H9 (cell line): Measurements from ENCODE around the gene SLCO4A1. TPM values are rescaled to one million over a fixed set of nuclear protein-coding genes. Genes with fewer than 3 reads are reported as not detected.

Source experiments
- DNase-seq: peaks from one replicate; pipeline ENCODE4 v3.0.0-alpha.2; 2017
- H2AFZ ChIP-seq: one replicate; pipeline ENCODE4 v1.6.1; 2013; ENCODE audit warnings: mild to moderate bottlenecking, low read length, control low read depth, moderate library complexity
- H2AK5ac ChIP-seq: 2 replicates; pipeline ENCODE4 v1.6.1; 2013; ENCODE audit warnings: low read length, control low read depth, mixed read lengths; ENCODE audit not compliant: insufficient read length
- H2BK120ac ChIP-seq: one replicate; pipeline ENCODE4 v1.6.1; 2013; ENCODE audit warnings: low read depth, mild to moderate bottlenecking, low read length, control low read depth, inconsistent platforms; ENCODE audit not compliant: poor library complexity, severe bottlenecking
- H2BK12ac ChIP-seq: 2 replicates; pipeline ENCODE4 v1.6.1; 2013; ENCODE audit warnings: low read length, control low read depth, mixed read lengths, low read depth; ENCODE audit not compliant: insufficient read length
- H2BK15ac ChIP-seq: 2 replicates; pipeline ENCODE4 v1.6.1; 2013; ENCODE audit warnings: low read depth, low read length, control low read depth
- H2BK20ac ChIP-seq: one replicate; pipeline ENCODE4 v1.6.1; 2013; ENCODE audit warnings: low read depth, mild to moderate bottlenecking, low read length, control low read depth, inconsistent platforms; ENCODE audit not compliant: poor library complexity, severe bottlenecking
- H2BK5ac ChIP-seq: 2 replicates; pipeline ENCODE4 v1.6.1; 2013; ENCODE audit warnings: low read length, control low read depth, mixed read lengths; ENCODE audit not compliant: insufficient read length
- H3K14ac ChIP-seq: 2 replicates; pipeline ENCODE4 v1.6.1; 2013; ENCODE audit warnings: low read length, control low read depth; ENCODE audit not compliant: insufficient read depth
- H3K18ac ChIP-seq: 2 replicates; pipeline ENCODE4 v1.6.1; 2013; ENCODE audit warnings: low read depth, mild to moderate bottlenecking, mixed read lengths, low read length, control low read depth; ENCODE audit not compliant: insufficient read length
- H3K23ac ChIP-seq: 2 replicates; pipeline ENCODE4 v1.6.1; 2013; ENCODE audit warnings: low read length, control low read depth, mixed read lengths, low read depth; ENCODE audit not compliant: insufficient read length
- H3K23me2 ChIP-seq: 2 replicates; pipeline ENCODE4 v1.6.1; 2013; ENCODE audit warnings: low read depth, mild to moderate bottlenecking, mixed read lengths, low read length, control low read depth; ENCODE audit not compliant: insufficient read length, poor library complexity, severe bottlenecking
- H3K27ac ChIP-seq: 2 replicates; pipeline ENCODE4 v1.5.1; 2013; ENCODE audit warnings: low read length, control low read depth, mixed read lengths, low read depth; ENCODE audit not compliant: insufficient read length
- H3K27me3 ChIP-seq: 2 replicates; pipeline ENCODE4 v1.6.1; 2013; ENCODE audit warnings: low read length, control low read depth, inconsistent platforms; ENCODE audit not compliant: insufficient read depth
- H3K4ac ChIP-seq: 2 replicates; pipeline ENCODE4 v1.6.1; 2013; ENCODE audit warnings: low read depth, mild to moderate bottlenecking, control low read depth, inconsistent platforms, low read length, moderate library complexity
- H3K4me1 ChIP-seq: 2 replicates; pipeline ENCODE4 v1.6.1; 2013; ENCODE audit warnings: low read length, control low read depth, inconsistent platforms; ENCODE audit not compliant: insufficient read depth
- H3K4me2 ChIP-seq: 2 replicates; pipeline ENCODE4 v1.6.1; 2013; ENCODE audit warnings: low read length, control low read depth, mixed read lengths; ENCODE audit not compliant: insufficient read length, insufficient read depth
- H3K56ac ChIP-seq: 2 replicates; pipeline ENCODE4 v1.6.1; 2013; ENCODE audit warnings: low read depth, mild to moderate bottlenecking, mixed read lengths, low read length, control low read depth; ENCODE audit not compliant: insufficient read length
- H3K79me1 ChIP-seq: 2 replicates; pipeline ENCODE4 v1.6.1; 2013; ENCODE audit warnings: low read depth, mild to moderate bottlenecking, moderate library complexity, low read length, control low read depth, inconsistent platforms; ENCODE audit not compliant: insufficient read depth, poor library complexity, severe bottlenecking
- H3K79me2 ChIP-seq: 2 replicates; pipeline ENCODE4 v1.6.1; 2013; ENCODE audit warnings: low read length, control low read depth, inconsistent platforms; ENCODE audit not compliant: insufficient read depth
- H3K9ac ChIP-seq: 2 replicates; pipeline ENCODE4 v1.6.1; 2013; ENCODE audit warnings: low read length, control low read depth, mixed read lengths; ENCODE audit not compliant: insufficient read length; ENCODE audit errors: extremely low read depth
- H3K9me3 ChIP-seq: one replicate; pipeline ENCODE4 v1.6.1; 2013; ENCODE audit warnings: low read depth, low read length, inconsistent platforms; ENCODE audit not compliant: control insufficient read depth
- H3T11ph ChIP-seq: one replicate; pipeline ENCODE4 v1.6.1; 2013; ENCODE audit warnings: mild to moderate bottlenecking, low read length, control low read depth, inconsistent platforms
- H4K20me1 ChIP-seq: one replicate; pipeline ENCODE4 v1.6.1; 2013; ENCODE audit not compliant: control insufficient read depth, insufficient read length, insufficient read depth
- H4K5ac ChIP-seq: 2 replicates; pipeline ENCODE4 v1.6.1; 2013; ENCODE audit warnings: low read depth, mild to moderate bottlenecking, mixed read lengths, low read length, control low read depth; ENCODE audit not compliant: insufficient read length
- H4K8ac ChIP-seq: replicated peaks from 2 replicates; pipeline ENCODE4 v1.6.1; 2013; ENCODE audit warnings: low read length, control low read depth, mixed read lengths, low read depth; ENCODE audit not compliant: insufficient read length
- H4K91ac ChIP-seq: 2 replicates; pipeline ENCODE4 v1.6.1; 2013; ENCODE audit warnings: low read depth, mild to moderate bottlenecking, moderate library complexity, mixed read lengths, low read length, control low read depth; ENCODE audit not compliant: insufficient read length
- H3K27ac Mint-ChIP-seq, 3 experiments: 2 replicates in 2 of 3; 3 replicates in 1 of 3; pipeline ENCODE4 v1.8.0; 2020 to 2021; ENCODE audit warnings: mixed read lengths in 3 of 3, mild to moderate bottlenecking in 1 of 3, moderate library complexity in 1 of 3
- H3K27me3 Mint-ChIP-seq: 2 replicates; pipeline ENCODE4 v1.8.0; 2021; ENCODE audit warnings: low read depth, mild to moderate bottlenecking, moderate library complexity, mixed read lengths
- H3K36me3 Mint-ChIP-seq, 3 experiments: 2 replicates in 2 of 3; 3 replicates in 1 of 3; pipeline ENCODE4 v1.8.0; 2020 to 2021; ENCODE audit warnings: low read depth in 3 of 3, mixed read lengths in 3 of 3; ENCODE audit not compliant: insufficient read depth in 1 of 3
- H3K4me1 Mint-ChIP-seq, 2 experiments: 2 replicates each; pipeline ENCODE4 v1.8.0; 2020; ENCODE audit warnings: mixed read lengths in 2 of 2
- H3K4me3 Mint-ChIP-seq, 2 experiments: 2 replicates in 1 of 2; 3 replicates in 1 of 2; pipeline ENCODE4 v1.8.0; 2020 to 2021; ENCODE audit warnings: mild to moderate bottlenecking in 2 of 2, mixed read lengths in 2 of 2, moderate library complexity in 1 of 2
- H3K9me3 Mint-ChIP-seq, 2 experiments: 2 replicates in 1 of 2; 3 replicates in 1 of 2; pipeline ENCODE4 v1.8.0; 2020; ENCODE audit warnings: mild to moderate bottlenecking in 2 of 2, mixed read lengths in 2 of 2, moderate library complexity in 1 of 2
- WGBS: extraction: QIAGEN DNeasy Blood & Tissue Kit; methylation state at CpG from one replicate; pipeline ENCODE4 v1.1.7; 2013; ENCODE audit warnings: missing lambda C conversion rate, low lambda C conversion rate, mixed read lengths; ENCODE audit not compliant: insufficient read length; ENCODE audit errors: extremely low coverage; 5-methylcytosine and 5-hydroxymethylcytosine counted together
- total RNA-seq: library from RNA; stranded (reverse); gene quantifications from 2 replicates; pipeline ENCODE4 v1.2.1, GENCODE V29; 2021
- TF ChIP-seq, protein P1 (sequence below): fragments of 200-600 bp; sonication (generic); conservative IDR thresholded peaks from 3 replicates; pipeline ENCODE4 v1.8.0; 2021; ENCODE audit warnings: antibody characterized with exemption, mild to moderate bottlenecking

Gene SLCO4A1
- total RNA-seq, 1 experiment from 2014 or later: 9.4 TPM

DNA sequence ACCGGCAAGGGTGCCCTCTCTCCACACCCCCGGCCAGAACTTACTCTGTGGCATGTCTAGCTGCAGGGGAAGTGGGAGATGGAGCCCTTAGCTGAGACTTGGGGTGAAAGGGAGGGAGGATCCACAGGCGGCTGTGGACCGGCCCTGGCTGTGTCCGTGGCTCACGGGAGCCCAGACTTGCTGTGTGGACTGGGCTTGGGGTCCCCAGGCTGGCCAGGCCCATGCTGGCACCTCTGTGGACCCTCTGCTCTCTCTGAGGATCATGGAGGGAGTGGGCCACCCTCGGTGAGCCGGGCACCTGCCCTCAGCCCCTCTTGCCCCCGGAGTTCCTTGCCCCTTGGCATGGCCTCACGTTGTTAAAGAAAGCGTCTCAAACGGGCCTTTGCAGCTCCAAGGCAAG, 57.4 kb downstream of the SLCO4A1 start:
- Histone ChIP-seq H3K23me2 (no peaks in the 10 kb centered on the region), H2BK5ac (no peak overlapping the region), H2AK5ac (no peak overlapping the region), H3K18ac (no peak overlapping the region), H4K5ac (no peak overlapping the region), H4K20me1 (no peaks in the 10 kb centered on the region), H4K8ac (no peak overlapping the region), H4K91ac (no peak overlapping the region), H3K9me3 (no peaks in the 10 kb centered on the region), H3K79me1 (no peaks in the 10 kb centered on the region), H3K4ac (no peak overlapping the region), H2BK15ac (no peak overlapping the region), H3K27me3 (no peaks in the 10 kb centered on the region; the same call in 1 of the 2 replicates), H3K14ac (no peak overlapping the region), H3K56ac (no peak overlapping the region), H2AFZ (no peak overlapping the region), H3K23ac (no peak overlapping the region), H3K4me1 (no peaks in the 10 kb centered on the region), H3K9ac (no peak overlapping the region), H3T11ph (no peak overlapping the region), H3K4me2 (no peak overlapping the region), H3K27ac (no peak overlapping the region), H2BK12ac (no peak overlapping the region), H3K79me2 (no peaks in the 10 kb centered on the region), H2BK120ac (no peak overlapping the region), H2BK20ac (no peak overlapping the region)
- Mint-ChIP-seq H3K27ac (no peak overlapping the region), H3K4me3 (no peak overlapping the region), H3K4me1 (0 out of 4 replicates have a peak, but pooled peaks cover 0 to 2% of the 10 kb centered on the region in 2 experiments), H3K27me3 (peaks cover 17% of the 10 kb centered on the region), H3K36me3 (no peaks in the 10 kb centered on the region), H3K9me3 (no peaks in the 10 kb centered on the region; a peak in 1 of 5 replicates)
- no peak for DNase-seq
- WGBS: no CpG with 5 or more reads among the region's 12 CpGs
- TF ChIP-seq, protein P1, sequence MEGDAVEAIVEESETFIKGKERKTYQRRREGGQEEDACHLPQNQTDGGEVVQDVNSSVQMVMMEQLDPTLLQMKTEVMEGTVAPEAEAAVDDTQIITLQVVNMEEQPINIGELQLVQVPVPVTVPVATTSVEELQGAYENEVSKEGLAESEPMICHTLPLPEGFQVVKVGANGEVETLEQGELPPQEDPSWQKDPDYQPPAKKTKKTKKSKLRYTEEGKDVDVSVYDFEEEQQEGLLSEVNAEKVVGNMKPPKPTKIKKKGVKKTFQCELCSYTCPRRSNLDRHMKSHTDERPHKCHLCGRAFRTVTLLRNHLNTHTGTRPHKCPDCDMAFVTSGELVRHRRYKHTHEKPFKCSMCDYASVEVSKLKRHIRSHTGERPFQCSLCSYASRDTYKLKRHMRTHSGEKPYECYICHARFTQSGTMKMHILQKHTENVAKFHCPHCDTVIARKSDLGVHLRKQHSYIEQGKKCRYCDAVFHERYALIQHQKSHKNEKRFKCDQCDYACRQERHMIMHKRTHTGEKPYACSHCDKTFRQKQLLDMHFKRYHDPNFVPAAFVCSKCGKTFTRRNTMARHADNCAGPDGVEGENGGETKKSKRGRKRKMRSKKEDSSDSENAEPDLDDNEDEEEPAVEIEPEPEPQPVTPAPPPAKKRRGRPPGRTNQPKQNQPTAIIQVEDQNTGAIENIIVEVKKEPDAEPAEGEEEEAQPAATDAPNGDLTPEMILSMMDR: no peak
